HCT116 (cell line): ENCODE measurements around the gene ADAMTS1. TPM values are rescaled to one million over a fixed set of nuclear protein-coding genes. Genes with fewer than 3 reads are reported as not detected.

Source experiments
- ATAC-seq: fragments of 200-7000 bp; cut with Tn5 transposase; 2 replicates; pipeline ENCODE4 v1.9.1; 2020; ENCODE audit warnings: mild to moderate bottlenecking, moderate library complexity
- BruUV-seq: library from RNA; stranded (reverse); fragments of 400-500 nt; replicated peaks from 2 replicates; lab custom pipeline; 2021; lab: Mats Ljungman, UMichigan
- CTCF ChIA-PET: fragments of 300-600 bp; sonication (Branson Sonifier 250); formaldehyde crosslinking; loops from one replicate; lab custom pipeline; 2021; ENCODE audit warnings: antibody characterized with exemption; lab: Charles Lee
- POLR2A ChIA-PET: fragments of 300-600, 350-600 bp; sonication (Branson Sonifier 250); formaldehyde crosslinking; loops from one replicate; lab custom pipeline; 2021; ENCODE audit warnings: antibody characterized with exemption; lab: Charles Lee
- RAD21 ChIA-PET, 2 experiments: fragments of 300-600 bp; sonication (Branson Sonifier 250); formaldehyde crosslinking; loops; one replicate each; lab custom pipeline; 2023; ENCODE audit warnings: low total read pairs in 2 of 2; ENCODE audit not compliant: uncharacterized antibody in 2 of 2, unreplicated experiment in 2 of 2, low non-redundant PET in 1 of 2; lab: Charles Lee
- DNase-seq: peaks from one replicate; pipeline ENCODE4 v3.0.0-alpha.2; 2010; ENCODE audit warnings: low read depth, low spot score
- H2AFZ ChIP-seq: fragments of 200-600 bp; shearing (Covaris generic), sonication (generic); 2 replicates; pipeline ENCODE4 v1.6.1; 2017; ENCODE audit warnings: low read depth, mixed run types, mixed read lengths, antibody characterized with exemption, low read length; ENCODE audit not compliant: poor library complexity, severe bottlenecking
- H3K27ac ChIP-seq: 2 replicates; pipeline ENCODE4 v1.5.1; 2012; ENCODE audit warnings: low read depth, low read length
- H3K27me3 ChIP-seq: fragments of 200-600 bp; sonication (generic); 2 replicates; pipeline ENCODE4 v1.6.1; 2016; ENCODE audit warnings: mixed run types, low read length, mixed read lengths; ENCODE audit not compliant: insufficient read depth
- H3K36me3 ChIP-seq, 2 experiments: fragments of 200-500 bp in 1 of 2; fragments of 200-600 bp in 1 of 2; sonication (Bioruptor generic) in 1 of 2; sonication (generic) in 1 of 2; 2 replicates each; pipeline versions ENCODE4 v1.5.1 to v1.6.1; 2014 to 2016; ENCODE audit warnings: low read length in 2 of 2, inconsistent platforms in 1 of 2, mixed read lengths in 1 of 2, mixed run types in 1 of 2; ENCODE audit not compliant: insufficient read depth in 2 of 2, control insufficient read depth in 1 of 2
- H3K4me1 ChIP-seq, 2 experiments: fragments of 200-600 bp in 1 of 2; sonication (generic) in 1 of 2; 2 replicates each; pipeline versions ENCODE4 v1.5.1 to v1.6.1; 2012 to 2017; ENCODE audit warnings: low read length in 2 of 2, inconsistent platforms in 1 of 2, mild to moderate bottlenecking in 1 of 2, mixed read lengths in 1 of 2, mixed run types in 1 of 2, moderate library complexity in 1 of 2; ENCODE audit not compliant: insufficient read depth in 2 of 2, control insufficient read depth in 1 of 2
- H3K4me2 ChIP-seq: fragments of 200-600 bp; sonication (generic); 2 replicates; pipeline ENCODE4 v1.6.1; 2017; ENCODE audit warnings: mixed run types, low read length, mixed read lengths
- H3K4me3 ChIP-seq, 2 experiments: fragments of 200-600 bp in 1 of 2; sonication (generic) in 1 of 2; replicated peaks in 1 of 2; 2 replicates each; pipeline ENCODE4 v1.5.1; 2011 to 2016; ENCODE audit warnings: low read length in 2 of 2, control low read depth in 1 of 2, low read depth in 1 of 2, mild to moderate bottlenecking in 1 of 2, mixed read lengths in 1 of 2, mixed run types in 1 of 2
- H3K79me2 ChIP-seq: fragments of 200-600 bp; sonication (generic); 2 replicates; pipeline ENCODE4 v1.6.1; 2017; ENCODE audit warnings: mild to moderate bottlenecking, mixed run types, low read length, moderate library complexity, mixed read lengths; ENCODE audit not compliant: insufficient read depth
- H3K9ac ChIP-seq: fragments of 200-600 bp; sonication (generic); 2 replicates; pipeline ENCODE4 v1.6.1; 2016; ENCODE audit warnings: low read length, mixed read lengths
- H3K9me2 ChIP-seq: fragments of 200-600 bp; sonication (generic), shearing (Covaris generic); 2 replicates; pipeline ENCODE4 v1.6.1; 2017; ENCODE audit warnings: mixed run types, mild to moderate bottlenecking, moderate library complexity; ENCODE audit not compliant: insufficient read depth
- H3K9me3 ChIP-seq, 2 experiments: fragments of 200-500 bp in 1 of 2; fragments of 200-600 bp in 1 of 2; sonication (Bioruptor generic) in 1 of 2; sonication (generic) in 1 of 2; 2 replicates each; pipeline ENCODE4 v1.6.1; 2014 to 2017; ENCODE audit warnings: low read length in 2 of 2, mixed read lengths in 2 of 2, inconsistent platforms in 1 of 2, low read depth in 1 of 2, mild to moderate bottlenecking in 1 of 2, mixed run types in 1 of 2, moderate library complexity in 1 of 2; ENCODE audit not compliant: control insufficient read depth in 1 of 2, insufficient read depth in 1 of 2
- H4K20me1 ChIP-seq: fragments of 200-600 bp; sonication (generic), shearing (Covaris generic); 2 replicates; pipeline ENCODE4 v1.6.1; 2017; ENCODE audit warnings: mixed run types, mild to moderate bottlenecking, moderate library complexity; ENCODE audit not compliant: insufficient read depth
- CBX3 ChIP-seq: IDR thresholded peaks from 2 replicates; pipeline ENCODE4 v1.6.1; 2012; ENCODE audit warnings: low read depth
- EGR1 ChIP-seq: IDR thresholded peaks from 2 replicates; pipeline ENCODE4 v1.6.1; 2012; ENCODE audit warnings: low read depth
- ELF1 ChIP-seq: IDR thresholded peaks from 2 replicates; pipeline ENCODE4 v1.6.1; 2012; ENCODE audit warnings: low read depth, borderline replicate concordance
- EZH2 ChIP-seq: fragments of 200-600 bp; sonication (generic); IDR thresholded peaks from 2 replicates; pipeline ENCODE4 v1.6.1; 2017; ENCODE audit warnings: antibody characterized with exemption, mixed run types
- FOSL1 ChIP-seq: IDR thresholded peaks from 2 replicates; pipeline ENCODE4 v1.6.1; 2012; ENCODE audit warnings: low read depth
- JUND ChIP-seq: IDR thresholded peaks from 2 replicates; pipeline ENCODE4 v1.6.1; 2012
- MAX ChIP-seq: IDR thresholded peaks from 2 replicates; pipeline ENCODE4 v1.6.1; 2012
- POLR2AphosphoS5 ChIP-seq: IDR thresholded peaks from 2 replicates; pipeline ENCODE4 v1.6.1; 2011; ENCODE audit warnings: mild to moderate bottlenecking, low read depth, low read length, moderate library complexity
- RAD21 ChIP-seq: IDR thresholded peaks from 2 replicates; pipeline ENCODE4 v1.6.1; 2012; ENCODE audit warnings: low read depth, mild to moderate bottlenecking
- SP1 ChIP-seq: IDR thresholded peaks from 2 replicates; pipeline ENCODE4 v1.6.1; 2012; ENCODE audit warnings: low read depth
- ZFX ChIP-seq: fragments of 450-650 bp; IDR thresholded peaks from 2 replicates; pipeline ENCODE4 v1.6.1; 2017
- intact Hi-C: fragments of 100-400 bp; cut with micrococcal nuclease; formaldehyde crosslinking; loops from 2 replicates; pipeline ENCODE4 v1.10.0; 2022
- total RNA-seq: library from RNA; stranded (reverse); gene quantifications from one replicate; pipeline ENCODE4 v1.2.1, GENCODE V29; 2021; ENCODE audit not compliant: unreplicated experiment
- TF ChIP-seq, protein P1 (sequence below), 3 experiments: fragments of 200-600 bp in 1 of 3; sonication (generic) in 1 of 3; IDR thresholded peaks in 2 of 3; conservative IDR thresholded peaks in 1 of 3; 2 replicates each; pipeline ENCODE4 v1.5.1; 2012 to 2017; ENCODE audit warnings: low read depth in 2 of 3, low read length in 2 of 3, antibody characterized with exemption in 1 of 3, borderline replicate concordance in 1 of 3, control low read depth in 1 of 3, mild to moderate bottlenecking in 1 of 3, mixed read lengths in 1 of 3, mixed run types in 1 of 3, moderate library complexity in 1 of 3; ENCODE audit not compliant: insufficient read depth in 1 of 3
- TF ChIP-seq, protein P2 (sequence below): IDR thresholded peaks from 2 replicates; pipeline ENCODE4 v1.6.1; 2012; ENCODE audit warnings: low read depth

Gene ADAMTS1
- total RNA-seq, 1 experiment from 2014 or later, result 0.98 TPM

GRCh38 chr21:26892151-26892550 is 46.9 kb upstream of the ADAMTS1 start:
- ChIA-PET POLR2A (no interaction called here), CTCF (no interaction called here), RAD21 (no interaction called here)
- H3K9ac ChIP-seq, result no peak overlapping the region
- no peaks in the 10 kb centered on the region for H4K20me1 ChIP-seq
- no peak for TF ChIP-seq ZFX
- TF ChIP-seq, protein P1, sequence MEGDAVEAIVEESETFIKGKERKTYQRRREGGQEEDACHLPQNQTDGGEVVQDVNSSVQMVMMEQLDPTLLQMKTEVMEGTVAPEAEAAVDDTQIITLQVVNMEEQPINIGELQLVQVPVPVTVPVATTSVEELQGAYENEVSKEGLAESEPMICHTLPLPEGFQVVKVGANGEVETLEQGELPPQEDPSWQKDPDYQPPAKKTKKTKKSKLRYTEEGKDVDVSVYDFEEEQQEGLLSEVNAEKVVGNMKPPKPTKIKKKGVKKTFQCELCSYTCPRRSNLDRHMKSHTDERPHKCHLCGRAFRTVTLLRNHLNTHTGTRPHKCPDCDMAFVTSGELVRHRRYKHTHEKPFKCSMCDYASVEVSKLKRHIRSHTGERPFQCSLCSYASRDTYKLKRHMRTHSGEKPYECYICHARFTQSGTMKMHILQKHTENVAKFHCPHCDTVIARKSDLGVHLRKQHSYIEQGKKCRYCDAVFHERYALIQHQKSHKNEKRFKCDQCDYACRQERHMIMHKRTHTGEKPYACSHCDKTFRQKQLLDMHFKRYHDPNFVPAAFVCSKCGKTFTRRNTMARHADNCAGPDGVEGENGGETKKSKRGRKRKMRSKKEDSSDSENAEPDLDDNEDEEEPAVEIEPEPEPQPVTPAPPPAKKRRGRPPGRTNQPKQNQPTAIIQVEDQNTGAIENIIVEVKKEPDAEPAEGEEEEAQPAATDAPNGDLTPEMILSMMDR (IDR thresholded peaks at IDR 0.05 in 2 of 3, conservative IDR thresholded peaks at IDR 0.05 in 1 of 3; ENCODE audit: borderline replicate concordance in 1 of 3, insufficient read depth in 1 of 3, low read depth in 2 of 3, low read length in 2 of 3), result no peak
- no peak for TF ChIP-seq FOSL1
- no peak for TF ChIP-seq POLR2AphosphoS5
- TF ChIP-seq EZH2, result no peak
- TF ChIP-seq CBX3, result no peak
- TF ChIP-seq SP1, result no peak
- no peak for TF ChIP-seq JUND
- no peak for TF ChIP-seq MAX
- no peak for TF ChIP-seq EGR1
- TF ChIP-seq, protein P2, sequence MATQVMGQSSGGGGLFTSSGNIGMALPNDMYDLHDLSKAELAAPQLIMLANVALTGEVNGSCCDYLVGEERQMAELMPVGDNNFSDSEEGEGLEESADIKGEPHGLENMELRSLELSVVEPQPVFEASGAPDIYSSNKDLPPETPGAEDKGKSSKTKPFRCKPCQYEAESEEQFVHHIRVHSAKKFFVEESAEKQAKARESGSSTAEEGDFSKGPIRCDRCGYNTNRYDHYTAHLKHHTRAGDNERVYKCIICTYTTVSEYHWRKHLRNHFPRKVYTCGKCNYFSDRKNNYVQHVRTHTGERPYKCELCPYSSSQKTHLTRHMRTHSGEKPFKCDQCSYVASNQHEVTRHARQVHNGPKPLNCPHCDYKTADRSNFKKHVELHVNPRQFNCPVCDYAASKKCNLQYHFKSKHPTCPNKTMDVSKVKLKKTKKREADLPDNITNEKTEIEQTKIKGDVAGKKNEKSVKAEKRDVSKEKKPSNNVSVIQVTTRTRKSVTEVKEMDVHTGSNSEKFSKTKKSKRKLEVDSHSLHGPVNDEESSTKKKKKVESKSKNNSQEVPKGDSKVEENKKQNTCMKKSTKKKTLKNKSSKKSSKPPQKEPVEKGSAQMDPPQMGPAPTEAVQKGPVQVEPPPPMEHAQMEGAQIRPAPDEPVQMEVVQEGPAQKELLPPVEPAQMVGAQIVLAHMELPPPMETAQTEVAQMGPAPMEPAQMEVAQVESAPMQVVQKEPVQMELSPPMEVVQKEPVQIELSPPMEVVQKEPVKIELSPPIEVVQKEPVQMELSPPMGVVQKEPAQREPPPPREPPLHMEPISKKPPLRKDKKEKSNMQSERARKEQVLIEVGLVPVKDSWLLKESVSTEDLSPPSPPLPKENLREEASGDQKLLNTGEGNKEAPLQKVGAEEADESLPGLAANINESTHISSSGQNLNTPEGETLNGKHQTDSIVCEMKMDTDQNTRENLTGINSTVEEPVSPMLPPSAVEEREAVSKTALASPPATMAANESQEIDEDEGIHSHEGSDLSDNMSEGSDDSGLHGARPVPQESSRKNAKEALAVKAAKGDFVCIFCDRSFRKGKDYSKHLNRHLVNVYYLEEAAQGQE, result no peak
- TF ChIP-seq ELF1, result no peak
- TF ChIP-seq RAD21, result no peak
- no peak overlapping the region for H2AFZ ChIP-seq
- no peak overlapping the region for H3K4me3 ChIP-seq
- no peak for ATAC-seq
- H3K9me3 ChIP-seq, result peaks cover 24 to 31% of the 10 kb centered on the region in 2 experiments; a peak in 2 of 4 replicates
- intact Hi-C loops, result no loop called here
- no peaks in the 10 kb centered on the region for H3K36me3 ChIP-seq
- H3K27ac ChIP-seq, result no peak overlapping the region
- BruUV-seq, result no TSS peak
- no peaks in the 10 kb centered on the region for H3K79me2 ChIP-seq
- H3K9me2 ChIP-seq, result no peaks in the 10 kb centered on the region
- no peak for DNase-seq
- no peaks in the 10 kb centered on the region for H3K4me1 ChIP-seq
- no peaks in the 10 kb centered on the region for H3K27me3 ChIP-seq
- no peak overlapping the region for H3K4me2 ChIP-seq
